WTC11 (cell line): Measurements from ENCODE around the gene BTF3. TPM values are rescaled to one million over a fixed set of nuclear protein-coding genes. Genes with fewer than 3 reads are reported as not detected.

ENCODE experiments used
- ATAC-seq: fragments of 200-7000 bp; cut with Tn5 transposase; 2 replicates; pipeline ENCODE4 v1.10.0; 2021; ENCODE audit warnings: mild to moderate bottlenecking, moderate library complexity
- CTCF ChIA-PET: fragments of 300-600 bp; sonication (Branson Sonifier 250); formaldehyde crosslinking; loops from one replicate; lab custom pipeline; 2021; ENCODE audit warnings: antibody characterized with exemption; lab: Charles Lee
- POLR2A ChIA-PET: fragments of 350-600 bp; sonication (Branson Sonifier 250); formaldehyde crosslinking; loops from one replicate; lab custom pipeline; 2021; ENCODE audit warnings: antibody characterized with exemption; lab: Charles Lee
- DNase-seq: peaks from one replicate; pipeline ENCODE4 v3.0.0; 2021; ENCODE audit warnings: low spot score
- H3K27ac Mint-ChIP-seq: 2 replicates; pipeline ENCODE4 v1.8.0; 2021; ENCODE audit warnings: mixed read lengths
- H3K27me3 Mint-ChIP-seq: 2 replicates; pipeline ENCODE4 v1.8.0; 2021; ENCODE audit warnings: low read depth, mild to moderate bottlenecking, moderate library complexity, mixed read lengths
- H3K36me3 Mint-ChIP-seq: 2 replicates; pipeline ENCODE4 v1.8.0; 2021; ENCODE audit warnings: mixed read lengths
- H3K4me1 Mint-ChIP-seq: 2 replicates; pipeline ENCODE4 v1.8.0; 2022; ENCODE audit warnings: mixed read lengths
- H3K4me3 Mint-ChIP-seq: 2 replicates; pipeline ENCODE4 v1.8.0; 2021; ENCODE audit warnings: mild to moderate bottlenecking, moderate library complexity, mixed read lengths
- H3K9me3 Mint-ChIP-seq: 2 replicates; pipeline ENCODE4 v1.8.0; 2021; ENCODE audit warnings: mixed read lengths
- E2F1 ChIP-seq: sonication (generic); formaldehyde crosslinking; IDR thresholded peaks from 2 replicates; pipeline ENCODE4 v1.8.0; 2022; ENCODE audit warnings: mild to moderate bottlenecking, missing genetic modification reagents
- ELF4 ChIP-seq: sonication (generic); formaldehyde crosslinking; IDR thresholded peaks from 2 replicates; pipeline ENCODE4 v1.8.1; 2022; ENCODE audit warnings: low read depth, mild to moderate bottlenecking, moderate library complexity, missing genetic modification reagents
- ERG ChIP-seq: fragments of 250-450 bp; sonication (Bioruptor Pico); IDR thresholded peaks from 2 replicates; pipeline ENCODE4 v1.8.0; 2021; ENCODE audit warnings: mild to moderate bottlenecking
- ETV6 ChIP-seq: sonication (generic); formaldehyde crosslinking; IDR thresholded peaks from 2 replicates; pipeline ENCODE4 v1.8.1; 2022; ENCODE audit warnings: mild to moderate bottlenecking, missing genetic modification reagents
- FOXJ3 ChIP-seq: sonication (generic); formaldehyde crosslinking; IDR thresholded peaks from 2 replicates; pipeline ENCODE4 v1.9.0; 2021; ENCODE audit warnings: missing genetic modification reagents, mild to moderate bottlenecking, borderline replicate concordance
- FOXK1 ChIP-seq: sonication (generic); formaldehyde crosslinking; IDR thresholded peaks from 2 replicates; pipeline ENCODE4 v1.8.0; 2022; ENCODE audit warnings: mild to moderate bottlenecking, moderate library complexity, missing genetic modification reagents
- GTF2I ChIP-seq: fragments of 250-450 bp; sonication (Bioruptor Pico); conservative IDR thresholded peaks from 2 replicates; pipeline ENCODE4 v1.4.0; 2021; ENCODE audit warnings: mild to moderate bottlenecking
- HMGA2 ChIP-seq: fragments of 250-450 bp; sonication (Bioruptor Pico); IDR thresholded peaks from 2 replicates; pipeline ENCODE4 v1.4.0; 2021; ENCODE audit warnings: mild to moderate bottlenecking, moderate library complexity
- HMGXB4 ChIP-seq: sonication (generic); formaldehyde crosslinking; IDR thresholded peaks from 2 replicates; pipeline ENCODE4 v1.8.1; 2023; ENCODE audit warnings: mild to moderate bottlenecking, moderate library complexity, missing genetic modification reagents
- IRF1 ChIP-seq: sonication (generic); formaldehyde crosslinking; IDR thresholded peaks from 2 replicates; pipeline ENCODE4 v1.8.0; 2023; ENCODE audit warnings: missing genetic modification reagents
- MAX ChIP-seq: sonication (generic); formaldehyde crosslinking; IDR thresholded peaks from 2 replicates; pipeline ENCODE4 v1.8.0; 2022; ENCODE audit warnings: mild to moderate bottlenecking, missing genetic modification reagents
- NR1H2 ChIP-seq: sonication (generic); formaldehyde crosslinking; IDR thresholded peaks from 2 replicates; pipeline ENCODE4 v1.9.0; 2021; ENCODE audit warnings: mild to moderate bottlenecking, moderate library complexity, missing genetic modification reagents
- STAT6 ChIP-seq: sonication (generic); formaldehyde crosslinking; conservative IDR thresholded peaks from 2 replicates; pipeline ENCODE4 v1.8.1; 2023; ENCODE audit warnings: mild to moderate bottlenecking, low read depth, missing genetic modification reagents, moderate library complexity
- ZBTB21 ChIP-seq: sonication (generic); formaldehyde crosslinking; IDR thresholded peaks from 2 replicates; pipeline ENCODE4 v1.8.1; 2023; ENCODE audit warnings: mild to moderate bottlenecking, missing genetic modification reagents, borderline replicate concordance
- ZNF219 ChIP-seq: sonication (generic); formaldehyde crosslinking; IDR thresholded peaks from 2 replicates; pipeline ENCODE4 v1.8.0; 2023; ENCODE audit warnings: missing genetic modification reagents, mild to moderate bottlenecking, borderline replicate concordance
- ZNF423 ChIP-seq: fragments of 250-450 bp; sonication (Bioruptor Pico); IDR thresholded peaks from 2 replicates; pipeline ENCODE4 v2.1.2; 2022; ENCODE audit warnings: mild to moderate bottlenecking, moderate library complexity
- ZNF425 ChIP-seq: fragments of 250-450 bp; sonication (Bioruptor Pico); conservative IDR thresholded peaks from 2 replicates; pipeline ENCODE4 v1.9.0; 2021; ENCODE audit warnings: mild to moderate bottlenecking
- ZNF532 ChIP-seq: fragments of 250-450 bp; sonication (Bioruptor Pico); IDR thresholded peaks from 2 replicates; pipeline ENCODE4 v1.9.0; 2021; ENCODE audit warnings: mild to moderate bottlenecking, borderline replicate concordance
- ZNF671 ChIP-seq: fragments of 250-450 bp; sonication (Bioruptor Pico); IDR thresholded peaks from 2 replicates; pipeline ENCODE4 v1.8.0; 2021; ENCODE audit warnings: mild to moderate bottlenecking
- total RNA-seq: library from RNA; stranded (reverse); gene quantifications from 3 replicates; pipeline ENCODE4 v1.2.3, GENCODE V29; 2021

Gene BTF3
- total RNA-seq, 1 experiment from 2014 or later, result 736 TPM

- DNase-seq, result no peak
- H3K4me1 Mint-ChIP-seq, result peaks cover 8% of the 10 kb centered on the region
- no peak for ATAC-seq
- POLR2A ChIA-PET, result no interaction called here
- no peaks in the 10 kb centered on the region; the same call in 1 of the 2 replicates for H3K27me3 Mint-ChIP-seq
- H3K27ac Mint-ChIP-seq, result no peak overlapping the region
- H3K36me3 Mint-ChIP-seq, result peaks cover 16% of the 10 kb centered on the region
- CTCF ChIA-PET, result interaction anchor here (0.6 kb wide), 1 partner anchor 274 kb away, joined by 3 read pairs; no protein-coding TSS in a partner anchor
- no peak overlapping the region for H3K4me3 Mint-ChIP-seq
- TF ChIP-seq ZNF423 (CRISPR knock-in tag), result no peak
- peaks cover 32% of the 10 kb centered on the region for H3K9me3 Mint-ChIP-seq
Measured at GRCh38 chr5:73534011-73534644, 35.9 kb downstream of the BTF3 start.

GRCh38 chr5:73534971-73535370 is 36.7 kb downstream of the BTF3 start:
- ChIA-PET POLR2A (no interaction called here), CTCF (interaction anchor here (0.6 to 1.3 kb wide), 3 partner anchors 13 to 83 kb away, joined by 3 to 4 read pairs (median 3); no protein-coding TSS in a partner anchor)
- Mint-ChIP-seq H3K27me3 (no peaks in the 10 kb centered on the region; the same call in 1 of the 2 replicates), H3K4me1 (peaks cover 4% of the 10 kb centered on the region; the same call in 1 of the 2 replicates), H3K9me3 (peaks cover 32% of the 10 kb centered on the region), H3K4me3 (no peak overlapping the region), H3K36me3 (peaks cover 16% of the 10 kb centered on the region), H3K27ac (no peak overlapping the region)
- ATAC-seq (no peak), DNase-seq (no peak)
- no peak for TF ChIP-seq ZNF532 (CRISPR knock-in tag)
- no peak for TF ChIP-seq GTF2I
- TF ChIP-seq FOXJ3, result no peak
- TF ChIP-seq ETV6 (CRISPR knock-in tag), result no peak
- no peak for TF ChIP-seq ZBTB21
- TF ChIP-seq HMGA2, result no peak
- no peak for TF ChIP-seq E2F1 (CRISPR knock-in tag)
- no peak for TF ChIP-seq IRF1 (CRISPR knock-in tag)
- TF ChIP-seq STAT6 (CRISPR knock-in tag), result no peak
- no peak for TF ChIP-seq FOXK1
- no peak for TF ChIP-seq ZNF423 (CRISPR knock-in tag)
- no peak for TF ChIP-seq ZNF425 (CRISPR knock-in tag)
- TF ChIP-seq ERG (CRISPR knock-in tag), result no peak
- TF ChIP-seq NR1H2 (CRISPR knock-in tag), result no peak
- no peak for TF ChIP-seq ELF4 (CRISPR knock-in tag)
- TF ChIP-seq MAX (CRISPR knock-in tag), result no peak
- TF ChIP-seq ZNF671, result no peak
- no peak for TF ChIP-seq ZNF219 (CRISPR knock-in tag)
- TF ChIP-seq HMGXB4 (CRISPR knock-in tag), result no peak
